ENCODE data around the gene NPTN. TPM values are rescaled to one million over a fixed set of nuclear protein-coding genes. Genes with fewer than 3 reads are reported as not detected.
A peak's percentile ranks its signal among the peaks of the same experiment; 100 is the strongest.

Gene NPTN
- total and polyA plus RNA-seq, 2 of the 13 experiments (the other 11 are each of a cell fraction or from before 2014, with no cell fraction given) = 78.0 to 110 TPM

- TF ChIP-seq AHDC1 (CRISPR knock-in tag; IDR thresholded peaks at IDR 0.05; ENCODE audit: borderline replicate concordance) = no peak
- TF ChIP-seq TIGD3 (CRISPR knock-in tag; IDR thresholded peaks at IDR 0.05; ENCODE audit: borderline replicate concordance) = no peak
- TF ChIP-seq EP300 (IDR thresholded peaks at IDR 0.05; ENCODE audit: low read depth in 2 of 2, low read length in 2 of 2) = no peak
- TF ChIP-seq EP300 (CRISPR knock-in tag; IDR thresholded peaks at IDR 0.05; ENCODE audit: borderline replicate concordance) = no peak
- TF ChIP-seq HIC2 (CRISPR knock-in tag; IDR thresholded peaks at IDR 0.05; ENCODE audit: low read depth) = 0 out of 2 replicates have a peak, but pooled peaks have one; percentile 50
- TF ChIP-seq ARNT2 (CRISPR knock-in tag; IDR thresholded peaks at IDR 0.05; ENCODE audit: low read depth) = peak; percentile 89; the same call in 1 of the 2 replicates
- TF ChIP-seq SP2 (CRISPR knock-in tag; IDR thresholded peaks at IDR 0.05) = peak; percentile 68
- TF ChIP-seq SUZ12 (IDR thresholded peaks at IDR 0.05; ENCODE audit: low read depth, low read length) = no peak
- peak; percentile 54; the same call in 1 of the 2 replicates for TF ChIP-seq PAXIP1 (CRISPR knock-in tag; conservative IDR thresholded peaks at IDR 0.05)
- TF ChIP-seq ZNF263 (CRISPR knock-in tag; IDR thresholded peaks at IDR 0.05) = peak; percentile 97
Observed at GRCh38 chr15:73633111-73633990, at the start of gene NPTN (continued).

Data from HepG2 (cell line).